ENCODE data around the gene TCHH.

TCHH gene

GRCh38 chr1:152067929-152068328, 47.3 kb downstream of the TCHH start:
- Histone ChIP-seq H3K9me3 (ENCODE audit: control insufficient read depth, low read length) (no peaks in the 10 kb centered on the region), H3K27me3 (replicated peaks; ENCODE audit: control insufficient read depth, insufficient read depth, low read length, poor library complexity, severe bottlenecking) (peaks cover 7% of the 10 kb centered on the region), H3K4me3 (ENCODE audit: insufficient read depth, low read depth, low read length, poor library complexity, severe bottlenecking) (no peak overlapping the region), H3K27ac (ENCODE audit: insufficient read depth, low read length, poor library complexity, severe bottlenecking) (no peak overlapping the region), H3K4me1 (ENCODE audit: control insufficient read depth, insufficient read depth, low read length, poor library complexity, severe bottlenecking) (no peaks in the 10 kb centered on the region), H3K36me3 (ENCODE audit: control insufficient read depth, insufficient read depth, low read length) (no peaks in the 10 kb centered on the region)
- no peak for DNase-seq

DNA sequence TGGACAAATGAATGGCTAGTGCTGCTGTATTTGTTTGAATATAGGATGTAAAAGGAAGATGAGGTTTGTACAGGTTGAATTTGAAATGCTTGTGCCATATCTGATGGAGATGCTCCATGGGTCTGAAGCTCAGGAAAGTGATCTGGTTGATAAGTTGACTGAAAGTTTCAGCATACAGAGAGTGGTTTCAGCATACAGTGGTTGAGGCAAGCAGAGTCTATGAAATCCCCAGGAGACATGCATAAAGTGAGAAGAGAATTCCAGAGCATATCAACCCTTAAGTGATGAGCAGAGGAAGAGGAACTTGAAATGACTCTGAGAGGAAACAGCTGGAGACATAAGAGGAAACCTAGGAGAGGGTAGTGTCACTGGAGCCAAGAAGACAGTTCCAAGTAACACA, 48.1 kb downstream of the TCHH start:
- no peak overlapping the region for H3K4me3 ChIP-seq (ENCODE audit: insufficient read depth, low read depth, low read length, poor library complexity, severe bottlenecking)
- DNase-seq, result no peak
- H3K9me3 ChIP-seq (ENCODE audit: control insufficient read depth, low read length), result no peaks in the 10 kb centered on the region
- no peak overlapping the region for H3K27ac ChIP-seq (ENCODE audit: insufficient read depth, low read length, poor library complexity, severe bottlenecking)
- H3K4me1 ChIP-seq (ENCODE audit: control insufficient read depth, insufficient read depth, low read length, poor library complexity, severe bottlenecking), result no peaks in the 10 kb centered on the region
- no peaks in the 10 kb centered on the region for H3K36me3 ChIP-seq (ENCODE audit: control insufficient read depth, insufficient read depth, low read length)
- H3K27me3 ChIP-seq (replicated peaks; ENCODE audit: control insufficient read depth, insufficient read depth, low read length, poor library complexity, severe bottlenecking), result peaks cover 7% of the 10 kb centered on the region

DNA sequence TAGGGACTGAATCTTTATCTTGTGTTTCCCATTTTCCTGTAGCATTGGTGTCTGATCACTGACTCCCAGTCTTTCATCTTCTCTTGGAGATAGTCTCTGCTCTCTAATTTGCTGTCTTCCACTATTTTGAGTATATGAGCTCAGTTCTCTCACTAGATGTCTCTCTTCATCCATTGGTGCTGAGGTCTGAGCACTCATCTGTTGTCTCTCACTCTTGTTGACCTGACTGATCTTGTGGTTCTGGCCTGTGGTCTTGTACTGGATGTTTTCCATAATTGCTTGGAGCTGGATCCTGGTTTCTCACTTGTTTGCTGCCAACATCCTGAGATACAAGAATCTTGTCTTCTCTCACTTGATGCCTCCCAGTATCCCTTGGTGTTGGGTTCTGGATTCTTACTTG, 53.3 kb downstream of the TCHH start:
- DNase-seq, result no peak
- Histone ChIP-seq H3K9me3 (ENCODE audit: control insufficient read depth, low read length) (no peaks in the 10 kb centered on the region), H3K36me3 (ENCODE audit: control insufficient read depth, insufficient read depth, low read length) (no peaks in the 10 kb centered on the region), H3K27ac (ENCODE audit: insufficient read depth, low read length, poor library complexity, severe bottlenecking) (no peak overlapping the region), H3K27me3 (replicated peaks; ENCODE audit: control insufficient read depth, insufficient read depth, low read length, poor library complexity, severe bottlenecking) (peaks cover 4% of the 10 kb centered on the region), H3K4me1 (ENCODE audit: control insufficient read depth, insufficient read depth, low read length, poor library complexity, severe bottlenecking) (no peaks in the 10 kb centered on the region), H3K4me3 (ENCODE audit: insufficient read depth, low read depth, low read length, poor library complexity, severe bottlenecking) (no peak overlapping the region)

Data from effector memory CD4-positive, alpha-beta T cell (primary cell).